GM06990 (cell line): ENCODE measurements around the gene DLL4.
"Not testable (repeated sequence)": the region's sequence is repeated elsewhere in the genome, so short reads cannot be mapped to it uniquely, and the experiment has no call there.

Experiments
- DNase-seq: peaks from one replicate; pipeline ENCODE4 v3.0.0-alpha.2; 2011; ENCODE audit not compliant: insufficient read length; ENCODE audit errors: extremely low read depth
- H3K27me3 ChIP-seq: replicated peaks from 2 replicates; pipeline ENCODE4 v1.6.0; 2011; ENCODE audit warnings: low read length; ENCODE audit not compliant: control insufficient read depth, insufficient read depth
- H3K36me3 ChIP-seq: 2 replicates; pipeline ENCODE4 v1.5.1; 2011; ENCODE audit warnings: low read length; ENCODE audit not compliant: control insufficient read depth, insufficient read depth
- H3K4me3 ChIP-seq: replicated peaks from 2 replicates; pipeline ENCODE4 v1.5.1; 2011; ENCODE audit warnings: low read depth, mild to moderate bottlenecking, control low read depth, low read length
- CTCF ChIP-seq: IDR thresholded peaks from 2 replicates; pipeline ENCODE4 v1.5.1; 2011; ENCODE audit warnings: low read length, control low read depth, mild to moderate bottlenecking, inconsistent platforms; ENCODE audit not compliant: insufficient read depth, poor library complexity, severe bottlenecking

DLL4 gene

GRCh38 chr15:40952901-40953712 lies 24.0 kb downstream of the DLL4 start, which contains the start of gene CHAC1:
CHAC1 (plus strand) TSS chr15:40953471; CDS start chr15:40953584, 113 bp downstream.
- H3K36me3 ChIP-seq = no peaks in the 10 kb centered on the region; the same call in 1 of the 2 replicates
- no peak for TF ChIP-seq CTCF
- peak; percentile 97 for DNase-seq
- H3K4me3 ChIP-seq = peak within 1 kb of the TSS; percentile 76
- no peaks in the 10 kb centered on the region for H3K27me3 ChIP-seq

- TF ChIP-seq CTCF = no peak
- Histone ChIP-seq H3K4me3 (peak overlapping the region; percentile 76), H3K36me3 (no peaks in the 10 kb centered on the region; the same call in 1 of the 2 replicates), H3K27me3 (no peaks in the 10 kb centered on the region)
- DNase-seq = no peak
Measured at GRCh38 chr15:40953713-40954074, 24.6 kb downstream of the DLL4 start.

- not testable (repeated sequence) for DNase-seq, H3K36me3 ChIP-seq, H3K27me3 ChIP-seq
- H3K4me3 ChIP-seq = peak overlapping the region; percentile 76
Measured at GRCh38 chr15:40954158-40954848, 25.2 kb downstream of the DLL4 start.

- no peaks in the 10 kb centered on the region for H3K27me3 ChIP-seq
Measured at GRCh38 chr15:40955141-40955903, 26.2 kb downstream of the DLL4 start.

GRCh38 chr15:40955930-40956540 lies 26.9 kb downstream of the DLL4 start:
- H3K27me3 ChIP-seq = no peaks in the 10 kb centered on the region
- TF ChIP-seq CTCF = no peak
- H3K4me3 ChIP-seq = no peak overlapping the region
- no peak for DNase-seq
- H3K36me3 ChIP-seq = no peaks in the 10 kb centered on the region; the same call in 1 of the 2 replicates

More at GRCh38 chr15:40955141-40955903, 26.2 kb downstream of the DLL4 start:
- no peak for DNase-seq
- H3K4me3 ChIP-seq = no peak overlapping the region
- no peaks in the 10 kb centered on the region; the same call in 1 of the 2 replicates for H3K36me3 ChIP-seq
- no peak for TF ChIP-seq CTCF
